Kidney (tissue), 14 donors: ENCODE measurements around the gene HMG20B. TPM values are rescaled to one million over a fixed set of nuclear protein-coding genes. Genes with fewer than 3 reads are reported as not detected.
A peak's percentile ranks its signal among the peaks of the same experiment; 100 is the strongest.
"Not testable (repeated sequence)": the region's sequence is repeated elsewhere in the genome, so short reads cannot be mapped to it uniquely, and the experiment has no call there.

Source experiments
- DNase-seq, 5 donors: peaks; one replicate each; pipeline ENCODE4 v3.0.0-alpha.2; 2013 to 2020
- FAIRE-seq: peaks from 2 replicates; lab custom pipeline; 2012; peaks lifted over from hg19 to GRCh38; lab: Jason Lieb, UNC
- H3K27ac ChIP-seq, 2 donors: one replicate each; pipeline ENCODE4 v1.7.0; 2013; ENCODE audit warnings: low read depth in 2 of 2, low read length in 2 of 2, inconsistent platforms in 1 of 2
- H3K27me3 ChIP-seq: one replicate; pipeline ENCODE4 v1.7.1; 2013; ENCODE audit warnings: low read length, inconsistent platforms; ENCODE audit not compliant: control insufficient read depth, insufficient read depth
- H3K36me3 ChIP-seq, 3 donors: one replicate each; pipeline versions ENCODE4 v1.7.0 to v1.7.1; 2013; ENCODE audit warnings: low read length in 3 of 3, control low read depth in 1 of 3, inconsistent platforms in 1 of 3; ENCODE audit not compliant: insufficient read depth in 3 of 3, control insufficient read depth in 2 of 3
- H3K4me1 ChIP-seq, 3 donors: one replicate each; pipeline versions ENCODE4 v1.7.0 to v1.7.1; 2013; ENCODE audit warnings: low read length in 3 of 3, inconsistent platforms in 1 of 3, low read depth in 1 of 3; ENCODE audit not compliant: control insufficient read depth in 2 of 3, insufficient read depth in 2 of 3
- H3K4me3 ChIP-seq, 3 donors: one replicate each; pipeline versions ENCODE4 v1.7.0 to v1.8.1; 2013; ENCODE audit warnings: low read length in 3 of 3, control low read depth in 1 of 3, inconsistent platforms in 1 of 3
- H3K9ac ChIP-seq, 3 donors: one replicate each; pipeline versions ENCODE4 v1.7.0 to v1.7.1; 2013; ENCODE audit warnings: low read length in 3 of 3, control low read depth in 1 of 3, inconsistent platforms in 1 of 3
- H3K9me3 ChIP-seq, 3 donors: one replicate each; pipeline versions ENCODE4 v1.7.0 to v1.7.1; 2013; ENCODE audit warnings: low read length in 3 of 3, control low read depth in 1 of 3, inconsistent platforms in 1 of 3; ENCODE audit not compliant: control insufficient read depth in 2 of 3, insufficient read depth in 1 of 3
- intact Hi-C: fragments of 100-400 bp; cut with DNase I; formaldehyde crosslinking; loops from one replicate; pipeline ENCODE4 v1.11.1; 2022
- polyA plus RNA-seq: library from polyadenylated mRNA; stranded (reverse); fragments of 350-450 nt; fragmentation: Illumina TruSeq; extraction: RNeasy Lipid Tissue Mini Kit (QIAGEN cat#74804); gene quantifications from one replicate; pipeline ENCODE4 v1.2.3, GENCODE V29; 2014; ENCODE audit warnings: low read depth, low replicate concordance; ENCODE audit not compliant: insufficient read depth
- total RNA-seq: library from RNA; stranded (reverse); fragmentation: NEBNext Ultra II Directional; extraction: Animal tissue kit (Norgen Biotek cat#: 25700); gene quantifications from one replicate; pipeline ENCODE4 v1.2.1, GENCODE V29; 2021
- TF ChIP-seq, protein P1 (sequence below): IDR thresholded peaks from 3 replicates; pipeline ENCODE4 v1.5.1; 2012; ENCODE audit warnings: mild to moderate bottlenecking, moderate library complexity, borderline replicate concordance; ENCODE audit not compliant: insufficient read depth; ENCODE audit errors: extremely low read depth
- donor health status: control.
- donor health status: control.
- donor health status: control.
- donor health status: control.
- donor health status: control.
- donor health status: DM: yes; HTN: yes; CAD: no.
- donor health status: Normal renal cell carcinoma (clear cell type).

Gene HMG20B
- total and polyA plus RNA-seq, 2 donors from 2014 or later: 69.7 to 82.6 TPM

DNA sequence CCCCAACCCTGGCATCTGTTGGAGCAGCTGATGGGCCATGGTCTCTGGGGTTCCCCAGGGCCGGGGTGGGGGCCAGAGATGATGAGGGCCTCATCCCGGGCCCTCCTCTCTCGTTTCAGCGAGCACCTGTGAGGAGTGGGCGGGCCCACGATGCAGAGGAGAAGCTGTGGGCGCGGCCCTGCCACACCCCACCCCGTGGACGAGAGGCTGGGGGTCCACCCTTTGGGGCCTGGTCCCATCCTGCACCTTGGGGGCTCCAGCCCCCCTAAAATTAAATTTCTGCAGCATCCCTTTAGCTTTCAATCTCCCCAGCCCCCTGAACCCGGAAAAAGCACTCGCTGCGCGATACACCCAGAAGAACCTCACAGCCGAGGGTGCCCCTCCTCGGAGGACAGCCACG, 5.6 kb downstream of the HMG20B start:
- Histone ChIP-seq H3K27me3 (no peaks in the 10 kb centered on the region), H3K9me3 (no peaks in the 10 kb centered on the region), H3K9ac (no peak overlapping the region), H3K4me1 (no peaks in the 10 kb centered on the region), H3K36me3 (peaks cover 0 to 2% (median 0%) of the 10 kb centered on the region in 3 donors), H3K27ac (no peak overlapping the region), H3K4me3 (no peak overlapping the region)
- intact Hi-C loops: no loop called here
- DNase-seq (no peak), FAIRE-seq (no peak)
- TF ChIP-seq, protein P1, sequence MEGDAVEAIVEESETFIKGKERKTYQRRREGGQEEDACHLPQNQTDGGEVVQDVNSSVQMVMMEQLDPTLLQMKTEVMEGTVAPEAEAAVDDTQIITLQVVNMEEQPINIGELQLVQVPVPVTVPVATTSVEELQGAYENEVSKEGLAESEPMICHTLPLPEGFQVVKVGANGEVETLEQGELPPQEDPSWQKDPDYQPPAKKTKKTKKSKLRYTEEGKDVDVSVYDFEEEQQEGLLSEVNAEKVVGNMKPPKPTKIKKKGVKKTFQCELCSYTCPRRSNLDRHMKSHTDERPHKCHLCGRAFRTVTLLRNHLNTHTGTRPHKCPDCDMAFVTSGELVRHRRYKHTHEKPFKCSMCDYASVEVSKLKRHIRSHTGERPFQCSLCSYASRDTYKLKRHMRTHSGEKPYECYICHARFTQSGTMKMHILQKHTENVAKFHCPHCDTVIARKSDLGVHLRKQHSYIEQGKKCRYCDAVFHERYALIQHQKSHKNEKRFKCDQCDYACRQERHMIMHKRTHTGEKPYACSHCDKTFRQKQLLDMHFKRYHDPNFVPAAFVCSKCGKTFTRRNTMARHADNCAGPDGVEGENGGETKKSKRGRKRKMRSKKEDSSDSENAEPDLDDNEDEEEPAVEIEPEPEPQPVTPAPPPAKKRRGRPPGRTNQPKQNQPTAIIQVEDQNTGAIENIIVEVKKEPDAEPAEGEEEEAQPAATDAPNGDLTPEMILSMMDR: no peak

DNA sequence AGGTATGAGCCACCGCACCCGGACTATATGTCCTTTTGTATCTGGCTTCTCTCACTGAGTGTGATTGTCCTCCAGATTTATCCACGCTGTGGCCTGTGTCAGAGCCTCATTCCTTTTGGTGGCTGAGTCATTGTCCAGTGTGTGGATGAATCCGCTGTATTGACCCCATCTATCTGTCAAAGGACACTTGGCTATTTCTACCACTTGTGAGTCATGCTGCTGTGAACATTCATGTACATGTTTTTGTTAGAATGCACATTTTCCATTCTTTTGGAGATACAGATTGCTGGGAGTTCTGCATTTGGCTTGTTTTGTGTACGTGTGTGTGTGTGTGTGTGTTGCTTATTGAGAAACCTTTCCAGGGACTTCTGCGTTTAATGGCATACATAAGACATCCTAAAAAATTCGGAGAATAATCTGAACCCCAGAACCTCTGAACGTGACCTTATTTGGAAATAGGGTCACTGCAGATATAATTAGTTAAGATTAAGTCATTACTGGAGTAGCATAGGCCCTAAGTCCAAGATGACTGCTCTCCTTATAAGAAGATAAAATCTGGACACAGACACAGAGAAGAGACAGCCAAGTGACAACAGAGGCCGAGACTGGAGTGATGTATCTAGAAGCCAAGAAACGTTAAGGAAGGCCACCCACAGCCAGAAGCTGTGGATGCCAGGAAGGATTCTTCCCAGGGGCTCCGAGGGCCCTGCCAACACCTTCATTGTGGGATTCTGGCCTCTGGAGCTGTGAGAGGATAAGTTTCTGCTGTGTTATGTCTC, 7.6 kb downstream of the HMG20B start:
- Histone ChIP-seq H3K9ac (no peak overlapping the region), H3K27me3 (no peaks in the 10 kb centered on the region), H3K9me3 (no peaks in the 10 kb centered on the region), H3K27ac (peak overlapping the region in 1 of 2 donors; percentile 28), H3K4me1 (no peaks in the 10 kb centered on the region), H3K4me3 (no peak overlapping the region), H3K36me3 (peaks cover 0 to 1% (median 0%) of the 10 kb centered on the region in 3 donors)
- DNase-seq (no peak), FAIRE-seq (no peak)
- intact Hi-C loops: no loop called here
- TF ChIP-seq, protein P1: no peak

GRCh38 chr19:3581792-3582191, 9.0 kb downstream of the HMG20B start:
- H3K9me3 ChIP-seq, H3K36me3 ChIP-seq, DNase-seq, H3K4me1 ChIP-seq, H3K27ac ChIP-seq, FAIRE-seq, H3K9ac ChIP-seq, H3K4me3 ChIP-seq, intact Hi-C loops, H3K27me3 ChIP-seq: not testable (repeated sequence)

DNA sequence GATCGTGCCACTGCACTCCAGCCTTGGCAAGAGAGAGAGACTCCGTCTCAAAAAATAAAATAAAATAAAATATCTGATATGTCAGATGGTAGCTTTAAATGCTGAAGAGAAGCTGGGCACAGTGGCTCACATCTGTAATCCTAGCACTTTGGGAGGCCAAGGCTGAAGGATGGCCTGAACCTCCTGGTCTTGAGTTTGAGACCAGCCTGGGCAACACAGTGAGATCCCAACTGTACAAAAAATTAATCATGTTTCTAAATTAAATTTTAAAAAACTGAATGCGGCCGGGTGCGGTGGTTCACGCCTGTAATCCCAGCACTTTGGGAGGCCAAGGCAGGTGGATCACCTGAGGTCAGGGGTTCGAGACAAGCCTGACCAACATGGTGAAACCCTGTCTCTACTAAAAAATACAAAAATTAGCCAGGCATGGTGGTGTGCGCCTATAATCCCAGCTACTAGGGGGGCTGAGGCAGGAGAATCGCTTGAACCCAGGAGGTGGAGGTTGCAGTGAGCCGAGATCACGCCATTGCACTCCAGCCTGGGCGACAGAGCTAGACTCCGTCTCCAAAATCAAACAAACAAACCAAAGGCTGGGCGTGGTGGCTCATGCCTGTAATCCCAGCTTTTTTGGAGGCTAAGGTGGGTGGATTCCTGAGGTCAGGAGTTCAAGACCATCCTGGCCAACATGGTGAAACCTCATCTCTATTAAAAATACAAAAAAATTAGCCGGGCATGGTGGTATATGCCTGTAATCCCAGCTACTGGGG, 11.5 kb downstream of the HMG20B start:
- intact Hi-C loops, H3K4me1 ChIP-seq, H3K27me3 ChIP-seq, H3K27ac ChIP-seq, H3K9me3 ChIP-seq, FAIRE-seq, H3K9ac ChIP-seq, H3K4me3 ChIP-seq, H3K36me3 ChIP-seq, DNase-seq: not testable (repeated sequence)
